H1 (cell line): ENCODE data around the gene CDRT15. TPM values are rescaled to one million over a fixed set of nuclear protein-coding genes. Genes with fewer than 3 reads are reported as not detected.

Experiments
- CTCF ChIA-PET: fragments of 300-600 bp; sonication (Branson Sonifier 250); formaldehyde crosslinking; loops from one replicate; lab custom pipeline; 2021; ENCODE audit not compliant: partially characterized antibody; lab: Charles Lee
- POLR2A ChIA-PET: fragments of 300-600 bp; sonication (Branson Sonifier 250); formaldehyde crosslinking; loops from one replicate; lab custom pipeline; 2021; ENCODE audit warnings: inconsistent platforms; ENCODE audit not compliant: partially characterized antibody; lab: Charles Lee
- DNase-seq, 2 experiments: peaks; one replicate each; pipeline versions ENCODE4 v3.0.0 to v3.0.0-alpha.2; 2010 to 2022; ENCODE audit warnings: low spot score in 2 of 2, low read depth in 1 of 2, mixed read lengths in 1 of 2
- FAIRE-seq: peaks from 2 replicates; lab custom pipeline; 2011; peaks lifted over from hg19 to GRCh38; lab: Jason Lieb, UNC
- H2AFZ ChIP-seq: 2 replicates; pipeline ENCODE4 v1.8.1; 2012; ENCODE audit warnings: low read length, inconsistent platforms
- H2AK5ac ChIP-seq: 2 replicates; pipeline ENCODE4 v1.6.1; 2013; ENCODE audit warnings: low read depth, low read length
- H2BK120ac ChIP-seq: replicated peaks from 2 replicates; pipeline ENCODE3; 2013; ENCODE audit warnings: low read depth, low read length, inconsistent platforms
- H2BK12ac ChIP-seq: 2 replicates; pipeline ENCODE4 v1.6.1; 2013; ENCODE audit warnings: low read depth, low read length
- H2BK15ac ChIP-seq: 2 replicates; pipeline ENCODE4 v1.6.1; 2013; ENCODE audit warnings: low read length
- H2BK20ac ChIP-seq: 2 replicates; pipeline ENCODE4 v1.6.1; 2013; ENCODE audit warnings: low read length
- H2BK5ac ChIP-seq: 2 replicates; pipeline ENCODE4 v1.6.1; 2013; ENCODE audit warnings: low read depth, low read length
- H3K14ac ChIP-seq: 2 replicates; pipeline ENCODE4 v1.6.1; 2013; ENCODE audit warnings: inconsistent platforms; ENCODE audit not compliant: insufficient read length
- H3K18ac ChIP-seq: 2 replicates; pipeline ENCODE4 v1.6.1; 2013; ENCODE audit warnings: low read length; ENCODE audit errors: extremely low read depth
- H3K23ac ChIP-seq: 2 replicates; pipeline ENCODE4 v1.6.1; 2013; ENCODE audit warnings: inconsistent platforms; ENCODE audit not compliant: insufficient read length
- H3K23me2 ChIP-seq: 2 replicates; pipeline ENCODE4 v1.6.1; 2013; ENCODE audit warnings: low read depth, low read length
- H3K27ac ChIP-seq: 2 replicates; pipeline ENCODE4 v1.6.1; 2011; ENCODE audit warnings: low read depth, low read length, inconsistent platforms
- H3K27me3 ChIP-seq, 4 experiments: replicated peaks in 1 of 4; 1 replicate in 1 of 4; 2 replicates in 3 of 4; pipeline versions ENCODE4 v1.6.1 to v1.8.1; 2011 to 2013; ENCODE audit warnings: low read length in 3 of 4, mild to moderate bottlenecking in 3 of 4, inconsistent platforms in 2 of 4, mixed read lengths in 2 of 4, moderate library complexity in 1 of 4; ENCODE audit not compliant: control insufficient read depth in 3 of 4, insufficient read depth in 3 of 4; ENCODE audit errors: extremely low read depth in 1 of 4
- H3K36me3 ChIP-seq, 4 experiments: 2 replicates each; pipeline versions ENCODE4 v1.6.1 to v1.8.1; 2011 to 2013; ENCODE audit warnings: mild to moderate bottlenecking in 4 of 4, low read length in 3 of 4, moderate library complexity in 2 of 4, control low read depth in 1 of 4, inconsistent platforms in 1 of 4; ENCODE audit not compliant: insufficient read depth in 4 of 4, control insufficient read depth in 2 of 4
- H3K4ac ChIP-seq: replicated peaks from 2 replicates; pipeline ENCODE3; 2013; ENCODE audit warnings: low read length, low read depth, mixed read lengths, inconsistent platforms; ENCODE audit not compliant: insufficient read length
- H3K4me1 ChIP-seq, 4 experiments: replicated peaks in 1 of 4; 1 replicate in 1 of 4; 2 replicates in 3 of 4; pipeline versions ENCODE4 v1.6.1 to v1.8.1; 2011 to 2013; ENCODE audit warnings: low read length in 3 of 4, inconsistent platforms in 2 of 4, mixed read lengths in 1 of 4; ENCODE audit not compliant: insufficient read depth in 4 of 4, control insufficient read depth in 3 of 4
- H3K4me2 ChIP-seq, 2 experiments: 2 replicates each; pipeline versions ENCODE4 v1.6.1 to v1.8.1; 2011 to 2013; ENCODE audit warnings: low read depth in 2 of 2, low read length in 2 of 2, control low read depth in 1 of 2, inconsistent platforms in 1 of 2, mild to moderate bottlenecking in 1 of 2; ENCODE audit not compliant: insufficient read depth in 1 of 2
- H3K4me3 ChIP-seq, 4 experiments: fragments of 200-600, 300-600 bp in 1 of 4; sonication (generic), shearing (Covaris generic), sonication (Bioruptor Twin) in 1 of 4; 2 replicates each; pipeline versions ENCODE4 v1.5.1 to v1.8.1; 2011 to 2016; ENCODE audit warnings: low read length in 4 of 4, low read depth in 3 of 4, control low read depth in 2 of 4, inconsistent platforms in 2 of 4, mild to moderate bottlenecking in 2 of 4, mixed read lengths in 1 of 4, moderate library complexity in 1 of 4; ENCODE audit not compliant: insufficient read depth in 2 of 4; ENCODE audit errors: extremely low read depth in 1 of 4
- H3K56ac ChIP-seq: replicated peaks from 2 replicates; pipeline ENCODE3; 2013; ENCODE audit warnings: low read depth, mild to moderate bottlenecking, mixed read lengths, low read length, inconsistent platforms; ENCODE audit not compliant: insufficient read length
- H3K79me1 ChIP-seq: 2 replicates; pipeline ENCODE4 v1.6.1; 2013; ENCODE audit warnings: low read depth, low read length, control low read depth
- H3K79me2 ChIP-seq, 2 experiments: 2 replicates each; pipeline versions ENCODE4 v1.6.1 to v1.8.1; 2012 to 2013; ENCODE audit warnings: low read length in 2 of 2, mild to moderate bottlenecking in 2 of 2, inconsistent platforms in 1 of 2; ENCODE audit not compliant: insufficient read depth in 2 of 2, control insufficient read depth in 1 of 2
- H3K9ac ChIP-seq, 4 experiments: replicated peaks in 1 of 4; 1 replicate in 1 of 4; 2 replicates in 3 of 4; pipeline versions ENCODE4 v1.6.1 to v1.8.1; 2011 to 2013; ENCODE audit warnings: low read depth in 3 of 4, low read length in 3 of 4, control low read depth in 2 of 4, mild to moderate bottlenecking in 2 of 4, moderate library complexity in 2 of 4, inconsistent platforms in 1 of 4; ENCODE audit errors: extremely low read depth in 1 of 4
- H3K9me3 ChIP-seq, 2 experiments: 2 replicates each; pipeline versions ENCODE4 v1.6.1 to v1.8.1; 2012 to 2013; ENCODE audit warnings: mild to moderate bottlenecking in 2 of 2, moderate library complexity in 2 of 2, control low read depth in 1 of 2, inconsistent platforms in 1 of 2, low read depth in 1 of 2, low read length in 1 of 2, mixed read lengths in 1 of 2; ENCODE audit not compliant: insufficient read depth in 2 of 2
- H4K20me1 ChIP-seq, 2 experiments: replicated peaks in 1 of 2; 2 replicates each; pipeline versions ENCODE3 to v1.8.1; 2011 to 2013; ENCODE audit warnings: inconsistent platforms in 2 of 2, low read length in 2 of 2, mild to moderate bottlenecking in 1 of 2; ENCODE audit not compliant: insufficient read depth in 2 of 2, control insufficient read depth in 1 of 2
- H4K5ac ChIP-seq: 2 replicates; pipeline ENCODE4 v1.6.1; 2013; ENCODE audit warnings: low read length, low read depth, mixed read lengths, inconsistent platforms; ENCODE audit not compliant: insufficient read length
- H4K8ac ChIP-seq: 2 replicates; pipeline ENCODE4 v1.8.0; 2013; ENCODE audit warnings: mild to moderate bottlenecking, moderate library complexity, low read length, inconsistent platforms; ENCODE audit not compliant: insufficient read depth; ENCODE audit errors: extremely low read depth
- H4K91ac ChIP-seq: replicated peaks from 2 replicates; pipeline ENCODE3; 2013; ENCODE audit warnings: low read length, mixed read lengths, inconsistent platforms; ENCODE audit not compliant: insufficient read length
- CHD2 ChIP-seq: IDR thresholded peaks from 2 replicates; pipeline ENCODE4 v1.6.1; 2012; ENCODE audit warnings: low read length, improper control_type of control experiment
- GTF2F1 ChIP-seq: IDR thresholded peaks from 2 replicates; pipeline ENCODE4 v1.6.1; 2012; ENCODE audit warnings: low read depth, low read length, improper control_type of control experiment, borderline replicate concordance
- RAD21 ChIP-seq, 2 experiments: IDR thresholded peaks in 1 of 2; conservative IDR thresholded peaks in 1 of 2; 2 replicates each; pipeline ENCODE4 v1.6.1; 2011; ENCODE audit warnings: low read depth in 2 of 2, low read length in 2 of 2, improper control_type of control experiment in 1 of 2, inconsistent platforms in 1 of 2, mild to moderate bottlenecking in 1 of 2, moderate library complexity in 1 of 2
- YY1 ChIP-seq: IDR thresholded peaks from 2 replicates; pipeline ENCODE4 v1.6.1; 2011; ENCODE audit warnings: low read depth, mild to moderate bottlenecking, low read length
- WGBS, 2 experiments: shearing (Covaris generic) in 1 of 2; methylation state at CpG; one replicate each; pipeline versions ENCODE4 v1.1.6 to v1.1.7; 2013 to 2015; ENCODE audit warnings: low lambda C conversion rate in 2 of 2, mixed read lengths in 2 of 2, inconsistent platforms in 1 of 2, low coverage in 1 of 2, missing lambda C conversion rate in 1 of 2; ENCODE audit not compliant: insufficient replicate concordance in 2 of 2, insufficient coverage in 1 of 2, insufficient read length in 1 of 2; ENCODE audit errors: extremely low coverage in 1 of 2, missing lambda C conversion rate in 1 of 2; 5-methylcytosine and 5-hydroxymethylcytosine counted together
- polyA plus RNA-seq, 7 experiments: library from polyadenylated mRNA; depleted of rRNA in 3 of 7; stranded (reverse) in 5 of 7; unstranded in 2 of 7; fragments of >200 nt in 5 of 7; fragments of 200-250 nt in 2 of 7; gene quantifications; 1 replicate in 5 of 7; 2 replicates in 1 of 7; 4 replicates in 1 of 7; pipeline versions ENCODE4 v1.2.1 to v1.2.3, GENCODE V29; 2011 to 2013; ENCODE audit warnings: missing spikeins in 2 of 7, mixed read lengths in 2 of 7
- total RNA-seq: library from RNA; stranded (reverse); fragmentation: NEBNext Ultra II Directional; extraction: Animal tissue kit (Norgen Biotek cat#: 25700); gene quantifications from 2 replicates; pipeline ENCODE4 v1.2.1, GENCODE V29; 2021
- TF ChIP-seq, protein P1 (sequence below), 3 experiments: IDR thresholded peaks; 1 replicate in 2 of 3; 2 replicates in 1 of 3; pipeline versions ENCODE4 v1.5.1 to v1.6.1; 2011; ENCODE audit warnings: low read length in 3 of 3, mild to moderate bottlenecking in 3 of 3, inconsistent platforms in 2 of 3, low read depth in 1 of 3, moderate library complexity in 1 of 3; ENCODE audit not compliant: insufficient read depth in 1 of 3; ENCODE audit errors: control extremely low read depth in 1 of 3

Gene CDRT15
- total and polyA plus RNA-seq, 2 of the 8 experiments (the other 6 are each of a cell fraction or from before 2014, with no cell fraction given) = not detected

DNA sequence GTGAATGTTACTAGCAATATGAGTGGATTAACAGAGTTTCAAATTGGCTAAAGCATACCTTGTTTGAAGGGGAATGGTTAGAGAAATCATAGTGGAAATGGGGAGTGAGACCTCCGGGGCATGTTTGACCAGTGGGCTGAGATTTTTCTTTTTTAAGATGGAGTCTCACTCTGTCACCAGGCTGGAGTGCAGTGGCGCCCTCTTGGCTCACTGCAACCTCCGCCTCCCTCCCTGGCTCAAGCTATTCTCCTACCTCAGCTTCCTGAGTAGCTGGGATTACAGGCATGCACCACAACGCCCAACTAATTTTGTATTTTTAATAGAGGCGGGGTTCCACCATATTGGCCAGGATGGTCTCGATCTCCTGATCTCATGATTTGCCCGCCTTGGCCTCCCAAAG lies 9.6 kb downstream of the CDRT15 start:
- TF ChIP-seq YY1 = 0 out of 2 replicates have a peak, but pooled peaks have one; percentile 45
- TF ChIP-seq GTF2F1 = no peak
- TF ChIP-seq, protein P1, sequence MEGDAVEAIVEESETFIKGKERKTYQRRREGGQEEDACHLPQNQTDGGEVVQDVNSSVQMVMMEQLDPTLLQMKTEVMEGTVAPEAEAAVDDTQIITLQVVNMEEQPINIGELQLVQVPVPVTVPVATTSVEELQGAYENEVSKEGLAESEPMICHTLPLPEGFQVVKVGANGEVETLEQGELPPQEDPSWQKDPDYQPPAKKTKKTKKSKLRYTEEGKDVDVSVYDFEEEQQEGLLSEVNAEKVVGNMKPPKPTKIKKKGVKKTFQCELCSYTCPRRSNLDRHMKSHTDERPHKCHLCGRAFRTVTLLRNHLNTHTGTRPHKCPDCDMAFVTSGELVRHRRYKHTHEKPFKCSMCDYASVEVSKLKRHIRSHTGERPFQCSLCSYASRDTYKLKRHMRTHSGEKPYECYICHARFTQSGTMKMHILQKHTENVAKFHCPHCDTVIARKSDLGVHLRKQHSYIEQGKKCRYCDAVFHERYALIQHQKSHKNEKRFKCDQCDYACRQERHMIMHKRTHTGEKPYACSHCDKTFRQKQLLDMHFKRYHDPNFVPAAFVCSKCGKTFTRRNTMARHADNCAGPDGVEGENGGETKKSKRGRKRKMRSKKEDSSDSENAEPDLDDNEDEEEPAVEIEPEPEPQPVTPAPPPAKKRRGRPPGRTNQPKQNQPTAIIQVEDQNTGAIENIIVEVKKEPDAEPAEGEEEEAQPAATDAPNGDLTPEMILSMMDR (IDR thresholded peaks at IDR 0.05; ENCODE audit: control extremely low read depth in 1 of 3, insufficient read depth in 1 of 3, low read depth in 1 of 3, low read length in 3 of 3) = peak in 2 of 3 experiments; percentile 24; a peak in 2 of 4 replicates
- peak; percentile 9 to 19; a peak in 1 of 4 replicates for TF ChIP-seq RAD21 (IDR thresholded peaks at IDR 0.05 in 1 of 2, conservative IDR thresholded peaks at IDR 0.05 in 1 of 2; ENCODE audit: low read depth in 2 of 2, low read length in 2 of 2)
- no peak for TF ChIP-seq CHD2
- H3K23ac ChIP-seq = no peak overlapping the region
- H4K91ac ChIP-seq = no peak overlapping the region
- H3K79me1 ChIP-seq = no peaks in the 10 kb centered on the region
- no peaks in the 10 kb centered on the region for H3K9me3 ChIP-seq
- no peaks in the 10 kb centered on the region for H4K20me1 ChIP-seq
- no peak overlapping the region for H2BK15ac ChIP-seq
- no peaks in the 10 kb centered on the region for H3K23me2 ChIP-seq
- no peak overlapping the region for H3K18ac ChIP-seq
- no peak overlapping the region for H4K5ac ChIP-seq
- H3K4me2 ChIP-seq = no peak overlapping the region
- no peak overlapping the region for H2BK20ac ChIP-seq
- no peaks in the 10 kb centered on the region for H3K36me3 ChIP-seq
- H4K8ac ChIP-seq = no peak overlapping the region
- H2BK120ac ChIP-seq = no peak overlapping the region
- no peaks in the 10 kb centered on the region for H3K79me2 ChIP-seq
- no peak for FAIRE-seq
- ChIA-PET CTCF (interaction anchor here (0.5 to 1.4 kb wide), 5 partner anchors 12 to 357 kb away, joined by 3 to 4 read pairs (median 3); no protein-coding TSS in a partner anchor), POLR2A (no interaction called here)
- H2AK5ac ChIP-seq = no peak overlapping the region
- H3K14ac ChIP-seq = no peak overlapping the region
- 90% methylated on average over 7 of the region's 7 CpGs; no CpG with 5 or more reads in 1 of the 2 experiments for WGBS, 2 experiments
- no peak overlapping the region for H2BK5ac ChIP-seq
- H3K4ac ChIP-seq = no peak overlapping the region
- no peak overlapping the region for H3K27ac ChIP-seq
- no peak overlapping the region for H2BK12ac ChIP-seq
- no peaks in the 10 kb centered on the region for H3K27me3 ChIP-seq
- H3K56ac ChIP-seq = no peak overlapping the region
- no peak overlapping the region for H3K4me3 ChIP-seq
- no peak overlapping the region for H2AFZ ChIP-seq
- no peak for DNase-seq
- no peaks in the 10 kb centered on the region for H3K4me1 ChIP-seq
- no peak overlapping the region for H3K9ac ChIP-seq
